Neutrophil (primary cell): ENCODE data around the gene KCNN2.

ENCODE experiments used
- H3K27ac ChIP-seq: fragments of 200-600 bp; sonication (generic); 2 replicates; pipeline ENCODE4 v1.5.1; 2016; ENCODE audit warnings: mild to moderate bottlenecking, moderate library complexity
- H3K27me3 ChIP-seq: fragments of 200-600 bp; sonication (generic); 2 replicates; pipeline ENCODE4 v1.6.0; 2016; ENCODE audit warnings: mild to moderate bottlenecking
- H3K36me3 ChIP-seq: fragments of 200-600 bp; sonication (generic); 2 replicates; pipeline ENCODE4 v1.5.1; 2017
- H3K4me1 ChIP-seq, 2 experiments: fragments of 200-600 bp in 1 of 2; sonication (generic) in 1 of 2; 1 replicate in 1 of 2; 2 replicates in 1 of 2; pipeline versions ENCODE4 v1.5.1 to v1.6.1; 2013 to 2016; ENCODE audit warnings: low read depth in 1 of 2, low read length in 1 of 2, mild to moderate bottlenecking in 1 of 2, moderate library complexity in 1 of 2; ENCODE audit not compliant: control insufficient read depth in 1 of 2, insufficient read depth in 1 of 2
- H3K4me3 ChIP-seq, 2 experiments: fragments of 200-600 bp in 1 of 2; sonication (generic) in 1 of 2; 1 replicate in 1 of 2; 2 replicates in 1 of 2; pipeline ENCODE4 v1.5.1; 2013 to 2016; ENCODE audit warnings: low read depth in 1 of 2, low read length in 1 of 2, mild to moderate bottlenecking in 1 of 2, moderate library complexity in 1 of 2
- H3K9me3 ChIP-seq: fragments of 200-600 bp; sonication (generic); 2 replicates; pipeline ENCODE4 v1.5.1; 2016
- CTCF ChIP-seq: fragments of 200-600 bp; sonication (generic); IDR thresholded peaks from 2 replicates; pipeline ENCODE4 v1.5.1; 2016; ENCODE audit warnings: antibody characterized with exemption

The KCNN2 gene

GRCh38 chr5:114377946-114378345 lies 16.1 kb downstream of the KCNN2 start:
- H3K27me3 ChIP-seq = no peaks in the 10 kb centered on the region
- H3K9me3 ChIP-seq = no peaks in the 10 kb centered on the region
- no peaks in the 10 kb centered on the region for H3K36me3 ChIP-seq
- no peak overlapping the region for H3K27ac ChIP-seq
- H3K4me1 ChIP-seq = no peaks in the 10 kb centered on the region
- H3K4me3 ChIP-seq = no peak overlapping the region
- TF ChIP-seq CTCF = no peak

- Histone ChIP-seq H3K36me3 (no peaks in the 10 kb centered on the region), H3K4me1 (no peaks in the 10 kb centered on the region), H3K27ac (no peak overlapping the region), H3K9me3 (no peaks in the 10 kb centered on the region), H3K27me3 (no peaks in the 10 kb centered on the region), H3K4me3 (no peak overlapping the region)
- no peak for TF ChIP-seq CTCF
Observed at GRCh38 chr5:114380721-114381120, 18.9 kb downstream of the KCNN2 start.

GRCh38 chr5:114387433-114387832 lies 25.6 kb downstream of the KCNN2 start:
- no peaks in the 10 kb centered on the region for H3K9me3 ChIP-seq
- H3K4me3 ChIP-seq = no peak overlapping the region
- no peaks in the 10 kb centered on the region for H3K36me3 ChIP-seq
- TF ChIP-seq CTCF = no peak
- no peaks in the 10 kb centered on the region for H3K27me3 ChIP-seq
- H3K27ac ChIP-seq = no peak overlapping the region
- H3K4me1 ChIP-seq = no peaks in the 10 kb centered on the region

GRCh38 chr5:114390431-114390830 lies 28.6 kb downstream of the KCNN2 start:
- no peaks in the 10 kb centered on the region for H3K9me3 ChIP-seq
- no peak overlapping the region for H3K4me3 ChIP-seq
- H3K27ac ChIP-seq = no peak overlapping the region
- H3K4me1 ChIP-seq = no peaks in the 10 kb centered on the region
- no peaks in the 10 kb centered on the region for H3K36me3 ChIP-seq
- no peaks in the 10 kb centered on the region for H3K27me3 ChIP-seq
- TF ChIP-seq CTCF = no peak

- no peak for TF ChIP-seq CTCF
- H3K9me3 ChIP-seq = no peaks in the 10 kb centered on the region
- H3K27ac ChIP-seq = no peak overlapping the region
- H3K4me3 ChIP-seq = no peak overlapping the region
- H3K36me3 ChIP-seq = no peaks in the 10 kb centered on the region
- H3K27me3 ChIP-seq = no peaks in the 10 kb centered on the region
- H3K4me1 ChIP-seq = no peaks in the 10 kb centered on the region
Observed at GRCh38 chr5:114391321-114391720, 29.5 kb downstream of the KCNN2 start.

- no peak overlapping the region for H3K27ac ChIP-seq
- H3K9me3 ChIP-seq = no peaks in the 10 kb centered on the region
- TF ChIP-seq CTCF = no peak
- H3K4me3 ChIP-seq = no peak overlapping the region
- H3K27me3 ChIP-seq = no peaks in the 10 kb centered on the region
- no peaks in the 10 kb centered on the region for H3K4me1 ChIP-seq
- H3K36me3 ChIP-seq = no peaks in the 10 kb centered on the region
Observed at GRCh38 chr5:114393159-114393558, 31.3 kb downstream of the KCNN2 start.
